GM12878 (cell line): ENCODE results near the gene TMEM19. TPM values are rescaled to one million over a fixed set of nuclear protein-coding genes. Genes with fewer than 3 reads are reported as not detected.

Source experiments
- ATAC-seq: fragments of 200-7000 bp; cut with Tn5 transposase; 3 replicates; pipeline ENCODE4 v1.9.1; 2020; ENCODE audit warnings: mild to moderate bottlenecking, moderate library complexity
- BruUV-seq: library from RNA; stranded (reverse); fragments of 400-500 nt; replicated peaks from 2 replicates; lab custom pipeline; 2021; lab: Mats Ljungman, UMichigan
- CTCF ChIA-PET: fragments of 300-600 bp; sonication (Branson Sonifier 250); formaldehyde crosslinking; extraction: SDS; loops from one replicate; lab custom pipeline; 2021; ENCODE audit warnings: inconsistent platforms; lab: Yijun Ruan, JAX
- POLR2A ChIA-PET: fragments of 350-600 bp; formaldehyde crosslinking; extraction: SDS; loops from one replicate; lab custom pipeline; 2021; ENCODE audit warnings: inconsistent platforms; lab: Charles Lee
- RAD21 ChIA-PET: fragments of 300-600 bp; sonication (Branson Sonifier 250); formaldehyde crosslinking; loops from one replicate; lab custom pipeline; 2023; ENCODE audit warnings: antibody characterized with exemption; ENCODE audit not compliant: unreplicated experiment; lab: Charles Lee
- SMC1A ChIA-PET: fragments of 300-600 bp; sonication (Branson Sonifier 250); formaldehyde crosslinking; loops from one replicate; lab custom pipeline; 2023; ENCODE audit not compliant: unreplicated experiment, uncharacterized antibody; lab: Charles Lee
- DNase-seq: peaks from one replicate; pipeline ENCODE4 v3.0.0-alpha.2; 2011; ENCODE audit warnings: low read depth, low spot score
- FAIRE-seq: peaks from 3 replicates; lab custom pipeline; 2011; peaks lifted over from hg19 to GRCh38; lab: Jason Lieb, UNC
- H2AFZ ChIP-seq: 2 replicates; pipeline ENCODE4 v1.6.0; 2011; ENCODE audit warnings: low read depth, low read length, control low read depth; ENCODE audit not compliant: control insufficient read depth
- H3K27ac ChIP-seq: 2 replicates; pipeline ENCODE4 v1.5.1; 2011; ENCODE audit warnings: control low read depth; ENCODE audit not compliant: control insufficient read depth, insufficient read depth
- H3K27me3 ChIP-seq, 2 experiments: replicated peaks in 1 of 2; 2 replicates each; pipeline versions ENCODE4 v1.6.0 to v1.6.1; 2011; ENCODE audit warnings: low read length in 1 of 2; ENCODE audit not compliant: control insufficient read depth in 2 of 2, insufficient read depth in 2 of 2
- H3K36me3 ChIP-seq, 2 experiments: 2 replicates each; pipeline ENCODE4 v1.5.1; 2011; ENCODE audit warnings: low read length in 1 of 2; ENCODE audit not compliant: control insufficient read depth in 2 of 2, insufficient read depth in 2 of 2
- H3K4me1 ChIP-seq: 2 replicates; pipeline ENCODE4 v1.6.1; 2011; ENCODE audit warnings: mild to moderate bottlenecking, low read length, moderate library complexity, mixed read lengths; ENCODE audit not compliant: control insufficient read depth, insufficient read depth
- H3K4me2 ChIP-seq: 2 replicates; pipeline ENCODE4 v1.6.0; 2011; ENCODE audit warnings: control low read depth; ENCODE audit not compliant: control insufficient read depth, insufficient read depth
- H3K4me3 ChIP-seq: fragments of 200-600 bp; sonication (generic); 2 replicates; pipeline ENCODE4 v1.5.1; 2016
- H3K79me2 ChIP-seq: 2 replicates; pipeline ENCODE4 v1.6.0; 2011; ENCODE audit warnings: low read length; ENCODE audit not compliant: control insufficient read depth, insufficient read depth
- H3K9ac ChIP-seq: 2 replicates; pipeline ENCODE4 v1.8.0; 2011; ENCODE audit warnings: low read length, control low read depth, mixed read lengths; ENCODE audit not compliant: control insufficient read depth, insufficient read depth
- H3K9me3 ChIP-seq: replicated peaks from 3 replicates; pipeline ENCODE4 v1.5.1; 2011; ENCODE audit warnings: mild to moderate bottlenecking, low read length; ENCODE audit not compliant: control insufficient read depth, insufficient read depth
- H4K20me1 ChIP-seq: 2 replicates; pipeline ENCODE4 v1.6.0; 2011; ENCODE audit not compliant: control insufficient read depth, insufficient read depth
- CBX5 ChIP-seq: sonication (generic); IDR thresholded peaks from 2 replicates; pipeline ENCODE4 v1.6.1; 2016; ENCODE audit warnings: low read depth, moderate library complexity, mild to moderate bottlenecking, inconsistent platforms
- IRF4 ChIP-seq: IDR thresholded peaks from 2 replicates; pipeline ENCODE4 v1.6.1; 2011; ENCODE audit warnings: low read depth, low read length
- MTA3 ChIP-seq: IDR thresholded peaks from 2 replicates; pipeline ENCODE4 v1.6.1; 2012; ENCODE audit warnings: low read length, inconsistent platforms, borderline replicate concordance
- PML ChIP-seq: IDR thresholded peaks from 2 replicates; pipeline ENCODE4 v1.6.1; 2012; ENCODE audit warnings: low read length, inconsistent platforms
- RCOR1 ChIP-seq: conservative IDR thresholded peaks from 2 replicates; pipeline ENCODE4 v1.6.1; 2012; ENCODE audit warnings: low read depth, low read length, improper control_type of control experiment
- SIX5 ChIP-seq: IDR thresholded peaks from 2 replicates; pipeline ENCODE4 v1.6.1; 2011; ENCODE audit warnings: mild to moderate bottlenecking, low read depth, low read length, moderate library complexity; ENCODE audit not compliant: severe bottlenecking
- ZNF384 ChIP-seq: IDR thresholded peaks from 2 replicates; pipeline ENCODE4 v1.6.1; 2012; ENCODE audit warnings: low read depth, mild to moderate bottlenecking, low read length, improper control_type of control experiment, borderline replicate concordance
- WGBS: methylation state at CpG from one replicate; pipeline ENCODE4 v1.1.6; 2016; ENCODE audit warnings: low lambda C conversion rate; ENCODE audit not compliant: insufficient replicate concordance, insufficient coverage; ENCODE audit errors: missing lambda C conversion rate; 5-methylcytosine and 5-hydroxymethylcytosine counted together
- in situ Hi-C: fragments of 300-500 bp; cut with MboI; formaldehyde crosslinking; loops from 9 replicates; pipeline ENCODE4 v1.14.3; 2018; ENCODE audit warnings: mixed read lengths
- intact Hi-C: fragments of 100-400 bp; cut with micrococcal nuclease; formaldehyde crosslinking; loops from one replicate; pipeline ENCODE4 v1.14.2; 2022; ENCODE audit not compliant: unreplicated experiment
- polyA plus RNA-seq, 11 experiments: library from polyadenylated mRNA; depleted of rRNA in 4 of 11; unstranded in 6 of 11; stranded (reverse) in 5 of 11; fragments of >200 nt; fragmentation: Nextera tagmentation in 4 of 11; fragmentation: Illumina TruSeq in 1 of 11; extraction: Ambion mirVana in 4 of 11; extraction: Trizol in 1 of 11; gene quantifications; 1 replicate in 1 of 11; 2 replicates in 10 of 11; pipeline versions ENCODE4 v1.2.1 to v1.2.3, GENCODE V29; 2011 to 2016; ENCODE audit warnings: inconsistent platforms in 2 of 11, missing spikeins in 2 of 11, low read depth in 1 of 11
- small RNA-seq: library from RNA; depleted of rRNA; stranded (forward); fragments of <200 nt; gene quantifications from one replicate; pipeline ENCODE3, GENCODE V24; 2014
- total RNA-seq, 4 experiments: library from RNA; depleted of rRNA in 3 of 4; stranded (reverse); fragments of >200 nt in 3 of 4; fragmentation: Illumina TruSeq in 1 of 4; extraction: Trizol in 1 of 4; gene quantifications; 2 replicates each; pipeline versions ENCODE4 v1.2.1 to v1.2.3, GENCODE V29; 2013 to 2021
- TF ChIP-seq, protein P1 (sequence below): IDR thresholded peaks from 2 replicates; pipeline ENCODE4 v1.6.1; 2012; ENCODE audit warnings: low read depth, low read length, improper control_type of control experiment

TMEM19 gene
- total and polyA plus RNA-seq, 10 of the 15 experiments (the other 5 are each of a cell fraction or from before 2014, with no cell fraction given) = 26.7 to 54.9 (median 39.3) TPM

DNA sequence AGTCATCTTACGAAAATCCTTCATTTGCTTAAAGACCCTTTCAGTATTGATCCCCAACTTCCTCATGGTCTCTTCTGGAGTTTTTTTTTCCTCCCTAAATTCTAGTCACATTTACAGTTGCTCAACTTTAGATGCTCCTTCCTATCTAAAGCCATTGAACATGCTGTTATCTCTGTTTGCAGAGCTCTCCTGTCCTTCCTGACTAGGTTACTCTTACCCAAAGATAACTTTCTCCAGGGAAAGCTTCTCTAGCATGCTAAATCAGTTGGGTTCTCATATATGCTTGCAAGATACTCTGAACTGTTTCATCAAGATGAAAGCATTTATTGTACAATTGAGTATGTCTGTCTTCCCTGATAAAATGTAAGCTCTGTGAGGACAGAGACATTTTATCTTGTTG is 67.0 kb downstream of the TMEM19 start:
- H3K4me1 ChIP-seq = peaks cover 4% of the 10 kb centered on the region
- H3K27ac ChIP-seq = no peak overlapping the region
- H3K4me2 ChIP-seq = no peak overlapping the region
- H3K79me2 ChIP-seq = peaks cover 36% of the 10 kb centered on the region
- H2AFZ ChIP-seq = no peak overlapping the region
- SMC1A ChIA-PET = interaction anchor here (2.0 kb wide), 1 partner anchor 8 kb away, joined by 11 read pairs; no protein-coding TSS in a partner anchor
- ATAC-seq (no peak), DNase-seq (no peak), FAIRE-seq (no peak)
- no peaks in the 10 kb centered on the region; a peak in 1 of 4 replicates for H3K27me3 ChIP-seq
- BruUV-seq = no TSS peak
- in situ Hi-C loops (loop anchor here (5.0 kb wide), 1 partner anchor 336 kb away; no protein-coding TSS in a partner anchor), intact Hi-C loops (no loop called here)
- H3K9me3 ChIP-seq = no peaks in the 10 kb centered on the region; the same call in none of the 3 replicates
- RAD21 ChIA-PET = interaction anchor here (1.7 kb wide), 1 partner anchor 90 kb away, joined by 4 read pairs; no protein-coding TSS in a partner anchor
- POLR2A ChIA-PET = interaction anchor here (3.3 kb wide), 1 partner anchor 89 kb away, joined by 20 read pairs; the partner anchor contains the start of genes THAP2 and ZFC3H1
- no peaks in the 10 kb centered on the region for H4K20me1 ChIP-seq
- no peak overlapping the region for H3K4me3 ChIP-seq
- H3K9ac ChIP-seq = no peak overlapping the region
- peaks cover 0 to 4% of the 10 kb centered on the region in 2 experiments; a peak in 1 of 4 replicates for H3K36me3 ChIP-seq
- CTCF ChIA-PET = interaction anchor here (0.7 to 1.8 kb wide), 4 partner anchors 67 to 116 kb away, joined by 3 to 5 read pairs (median 4); partner anchors contain the start of genes TMEM19 and ZFC3H1
- TF ChIP-seq SIX5 = no peak
- TF ChIP-seq IRF4 = no peak
- TF ChIP-seq MTA3 = no peak
- TF ChIP-seq, protein P1, sequence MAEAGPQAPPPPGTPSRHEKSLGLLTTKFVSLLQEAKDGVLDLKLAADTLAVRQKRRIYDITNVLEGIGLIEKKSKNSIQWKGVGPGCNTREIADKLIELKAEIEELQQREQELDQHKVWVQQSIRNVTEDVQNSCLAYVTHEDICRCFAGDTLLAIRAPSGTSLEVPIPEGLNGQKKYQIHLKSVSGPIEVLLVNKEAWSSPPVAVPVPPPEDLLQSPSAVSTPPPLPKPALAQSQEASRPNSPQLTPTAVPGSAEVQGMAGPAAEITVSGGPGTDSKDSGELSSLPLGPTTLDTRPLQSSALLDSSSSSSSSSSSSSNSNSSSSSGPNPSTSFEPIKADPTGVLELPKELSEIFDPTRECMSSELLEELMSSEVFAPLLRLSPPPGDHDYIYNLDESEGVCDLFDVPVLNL = no peak
- no peak for TF ChIP-seq RCOR1
- no peak for TF ChIP-seq ZNF384
- no peak for TF ChIP-seq CBX5
- no peak for TF ChIP-seq PML
- 48% methylated on average over 1 of the region's 1 CpG for WGBS

Small RNA genes lying within 50 kb of the gene (small RNA-seq; reads per million reads assigned to genes)
- gene RF00560 = not detected

Other genes starting within 250 kb of the TMEM19 start
- not detected in 2 replicates for gene LGR5, start 246.3 kb upstream of the TMEM19 start, total RNA-seq (2014; rRNA removed)
- gene LGR5, start 246.3 kb upstream of the TMEM19 start, total RNA-seq (2014; rRNA removed; fragmentation: Illumina TruSeq; extraction: Trizol) = not detected in 2 replicates
- gene LGR5, start 246.3 kb upstream of the TMEM19 start, total RNA-seq (2021) = 0.13 TPM in 1 of 2 replicates, not detected in the other
- 2.1 and 2.6 TPM in 2 replicates for gene LGR5, start 246.3 kb upstream of the TMEM19 start, polyA plus RNA-seq (2011; rRNA removed)
- gene LGR5, start 246.3 kb upstream of the TMEM19 start, polyA plus RNA-seq (2014; fragmentation: Illumina TruSeq; extraction: Trizol) = not detected in 2 replicates
- not detected for gene LGR5, start 246.3 kb upstream of the TMEM19 start, polyA plus RNA-seq (2014; fragmentation: Nextera tagmentation; extraction: Ambion mirVana)
- gene LGR5, start 246.3 kb upstream of the TMEM19 start, polyA plus RNA-seq (2014; rRNA removed) = not detected in 2 replicates
- gene LGR5, start 246.3 kb upstream of the TMEM19 start, polyA plus RNA-seq (2016; fragmentation: Nextera tagmentation; extraction: Ambion mirVana) = not detected
- gene ZFC3H1, start 22.2 kb upstream of the TMEM19 start, total RNA-seq (2014; rRNA removed) = 27.1 and 29.7 TPM in 2 replicates
- gene ZFC3H1, start 22.2 kb upstream of the TMEM19 start, total RNA-seq (2014; rRNA removed; fragmentation: Illumina TruSeq; extraction: Trizol) = 23.5 and 28.6 TPM in 2 replicates
- 35.1 and 40.1 TPM in 2 replicates for gene ZFC3H1, start 22.2 kb upstream of the TMEM19 start, total RNA-seq (2021)
- gene ZFC3H1, start 22.2 kb upstream of the TMEM19 start, polyA plus RNA-seq (2011; rRNA removed) = 88.7 and 146 TPM in 2 replicates
- gene ZFC3H1, start 22.2 kb upstream of the TMEM19 start, polyA plus RNA-seq (2014; fragmentation: Illumina TruSeq; extraction: Trizol) = 67.8 and 76.1 TPM in 2 replicates
- gene ZFC3H1, start 22.2 kb upstream of the TMEM19 start, polyA plus RNA-seq (2014; fragmentation: Nextera tagmentation; extraction: Ambion mirVana) = 10 to 100 TPM; 11.2 to 14.6 TPM
- 38.3 and 40.9 TPM in 2 replicates for gene ZFC3H1, start 22.2 kb upstream of the TMEM19 start, polyA plus RNA-seq (2014; rRNA removed)
- 10 to 100 TPM; 23.5 to 24.8 TPM for gene ZFC3H1, start 22.2 kb upstream of the TMEM19 start, polyA plus RNA-seq (2016; fragmentation: Nextera tagmentation; extraction: Ambion mirVana)
- gene THAP2, start 21.8 kb upstream of the TMEM19 start, total RNA-seq (2014; rRNA removed) = 5.1 and 6.6 TPM in 2 replicates
- gene THAP2, start 21.8 kb upstream of the TMEM19 start, total RNA-seq (2014; rRNA removed; fragmentation: Illumina TruSeq; extraction: Trizol) = 6.9 and 7.9 TPM in 2 replicates
- gene THAP2, start 21.8 kb upstream of the TMEM19 start, total RNA-seq (2021) = 4.6 and 5.1 TPM in 2 replicates
- 4.8 and 9.8 TPM in 2 replicates for gene THAP2, start 21.8 kb upstream of the TMEM19 start, polyA plus RNA-seq (2011; rRNA removed)
- gene THAP2, start 21.8 kb upstream of the TMEM19 start, polyA plus RNA-seq (2014; fragmentation: Illumina TruSeq; extraction: Trizol) = 6.7 and 10.6 TPM in 2 replicates
- gene THAP2, start 21.8 kb upstream of the TMEM19 start, polyA plus RNA-seq (2014; fragmentation: Nextera tagmentation; extraction: Ambion mirVana) = 10 to 100 TPM; 13.4 to 18.0 TPM
- 3.9 and 4.1 TPM in 2 replicates for gene THAP2, start 21.8 kb upstream of the TMEM19 start, polyA plus RNA-seq (2014; rRNA removed)
- gene THAP2, start 21.8 kb upstream of the TMEM19 start, polyA plus RNA-seq (2016; fragmentation: Nextera tagmentation; extraction: Ambion mirVana) = 10 to 100 TPM; 11.5 to 11.8 TPM
- gene RAB21, start 68.8 kb downstream of the TMEM19 start, total RNA-seq (2014; rRNA removed) = 12.3 and 12.4 TPM in 2 replicates
- 42.0 and 42.8 TPM in 2 replicates for gene RAB21, start 68.8 kb downstream of the TMEM19 start, total RNA-seq (2014; rRNA removed; fragmentation: Illumina TruSeq; extraction: Trizol)
- gene RAB21, start 68.8 kb downstream of the TMEM19 start, total RNA-seq (2021) = 37.8 and 38.8 TPM in 2 replicates
- 18.6 and 32.5 TPM in 2 replicates for gene RAB21, start 68.8 kb downstream of the TMEM19 start, polyA plus RNA-seq (2011; rRNA removed)
- gene RAB21, start 68.8 kb downstream of the TMEM19 start, polyA plus RNA-seq (2014; fragmentation: Illumina TruSeq; extraction: Trizol) = 42.0 and 52.1 TPM in 2 replicates
- 1 to 10 TPM; 5.3 to 8.2 TPM for gene RAB21, start 68.8 kb downstream of the TMEM19 start, polyA plus RNA-seq (2014; fragmentation: Nextera tagmentation; extraction: Ambion mirVana)
- gene RAB21, start 68.8 kb downstream of the TMEM19 start, polyA plus RNA-seq (2014; rRNA removed) = 17.1 TPM in 2 replicates
- 10 to 100 TPM in 1 of 2 experiments, 1 to 10 TPM in 1; 2.8 to 15.1 TPM for gene RAB21, start 68.8 kb downstream of the TMEM19 start, polyA plus RNA-seq (2016; fragmentation: Nextera tagmentation; extraction: Ambion mirVana)
- gene TBC1D15, start 153.7 kb downstream of the TMEM19 start, total RNA-seq (2014; rRNA removed) = 12.3 and 14.9 TPM in 2 replicates
- 18.3 and 19.0 TPM in 2 replicates for gene TBC1D15, start 153.7 kb downstream of the TMEM19 start, total RNA-seq (2014; rRNA removed; fragmentation: Illumina TruSeq; extraction: Trizol)
- 18.5 and 23.3 TPM in 2 replicates for gene TBC1D15, start 153.7 kb downstream of the TMEM19 start, total RNA-seq (2021)
- 34.3 and 57.7 TPM in 2 replicates for gene TBC1D15, start 153.7 kb downstream of the TMEM19 start, polyA plus RNA-seq (2011; rRNA removed)
- gene TBC1D15, start 153.7 kb downstream of the TMEM19 start, polyA plus RNA-seq (2014; fragmentation: Illumina TruSeq; extraction: Trizol) = 31.1 and 39.5 TPM in 2 replicates
- gene TBC1D15, start 153.7 kb downstream of the TMEM19 start, polyA plus RNA-seq (2014; fragmentation: Nextera tagmentation; extraction: Ambion mirVana) = 10 to 100 TPM; 18.2 TPM
- gene TBC1D15, start 153.7 kb downstream of the TMEM19 start, polyA plus RNA-seq (2014; rRNA removed) = 14.8 and 16.6 TPM in 2 replicates
- 10 to 100 TPM; 19.1 to 22.9 TPM for gene TBC1D15, start 153.7 kb downstream of the TMEM19 start, polyA plus RNA-seq (2016; fragmentation: Nextera tagmentation; extraction: Ambion mirVana)